Neuronal stem cell (in vitro differentiated cells): Measurements from ENCODE around the gene PDZD11. TPM values are rescaled to one million over a fixed set of nuclear protein-coding genes. Genes with fewer than 3 reads are reported as not detected.

Experiments
- small RNA-seq: library from polyadenylated mRNA; stranded (forward); fragments of <200 nt; extraction: miRNeasy Mini kit (QIAGEN cat#:217004); gene quantifications from one replicate; pipeline ENCODE3, GENCODE V24; 2013; ENCODE audit not compliant: insufficient read depth

PDZD11 gene

Small RNA genes lying within 50 kb of the gene (small RNA-seq; reads per million reads assigned to genes)
- not detected for gene RNA5SP507
